ENCODE results near the gene CPOX.
A peak's percentile ranks its signal among the peaks of the same experiment; 100 is the strongest.
"Not testable (repeated sequence)": the region's sequence is repeated elsewhere in the genome, so short reads cannot be mapped to it uniquely, and the experiment has no call there.

CPOX gene

GRCh38 chr3:98593046-98593936, at the start of gene CPOX:
CPOX (minus strand) TSS chr3:98593611; CDS start chr3:98593504, 107 bp downstream.
- peak; percentile 38 for DNase-seq

GRCh38 chr3:98642769-98643168, 49.4 kb upstream of the CPOX start:
- not testable (repeated sequence) for DNase-seq

- DNase-seq, result not testable (repeated sequence)
Measured at GRCh38 chr3:98641756-98642155, 48.3 kb upstream of the CPOX start.

GRCh38 chr3:98638515-98638914, 45.1 kb upstream of the CPOX start:
- DNase-seq, result not testable (repeated sequence)

- no peak for DNase-seq
Measured at GRCh38 chr3:98630416-98630815, 37.0 kb upstream of the CPOX start.

- DNase-seq, result no peak
Measured at GRCh38 chr3:98628317-98628716, 34.9 kb upstream of the CPOX start.

- no peak for DNase-seq
Measured at GRCh38 chr3:98626151-98626550, 32.7 kb upstream of the CPOX start.

- no peak for DNase-seq
Measured at GRCh38 chr3:98623572-98624280, 30.3 kb upstream of the CPOX start.

- DNase-seq, result no peak
Measured at GRCh38 chr3:98617841-98618240, 24.4 kb upstream of the CPOX start.

GRCh38 chr3:98613616-98614015, 20.2 kb upstream of the CPOX start:
- DNase-seq, result no peak

- no peak for DNase-seq
Measured at GRCh38 chr3:98612996-98613517, 19.6 kb upstream of the CPOX start.

GRCh38 chr3:98612587-98612986, 19.2 kb upstream of the CPOX start:
- DNase-seq, result no peak

- DNase-seq, result no peak
Measured at GRCh38 chr3:98608029-98608428, 14.6 kb upstream of the CPOX start.

GRCh38 chr3:98603580-98603979, 10.2 kb upstream of the CPOX start:
- DNase-seq, result no peak

- no peak for DNase-seq
Measured at GRCh38 chr3:98602078-98602678, 8.8 kb upstream of the CPOX start.

- DNase-seq, result no peak
Measured at GRCh38 chr3:98601180-98601579, 7.8 kb upstream of the CPOX start.

GRCh38 chr3:98600412-98601095, 7.1 kb upstream of the CPOX start:
- no peak for DNase-seq

GRCh38 chr3:98599647-98600411, 6.4 kb upstream of the CPOX start:
- DNase-seq, result no peak

GRCh38 chr3:98598492-98598891, 5.1 kb upstream of the CPOX start:
- DNase-seq, result no peak

GRCh38 chr3:98596541-98597500, 3.4 kb upstream of the CPOX start:
- no peak for DNase-seq

- no peak for DNase-seq
Measured at GRCh38 chr3:98596087-98596486, 2.7 kb upstream of the CPOX start.

Data from NCI-H2081 treated with DMSO at 0.1 percent for 48 hours (cell line).